Endothelial cell (in vitro differentiated cells): Measurements from ENCODE around the gene ARMC9. TPM values are rescaled to one million over a fixed set of nuclear protein-coding genes. Genes with fewer than 3 reads are reported as not detected.
"Not testable (repeated sequence)": the region's sequence is repeated elsewhere in the genome, so short reads cannot be mapped to it uniquely, and the experiment has no call there.

Experiments
- DNase-seq: peaks from one replicate; pipeline ENCODE4 v3.0.0; 2021; ENCODE audit warnings: low spot score
- H3K27ac Mint-ChIP-seq: one replicate; pipeline ENCODE4 v1.8.0; 2021; ENCODE audit warnings: mixed read lengths, inconsistent platforms; ENCODE audit not compliant: unreplicated experiment
- H3K27me3 Mint-ChIP-seq: one replicate; pipeline ENCODE4 v1.8.0; 2021; ENCODE audit warnings: mild to moderate bottlenecking, moderate library complexity, mixed read lengths, inconsistent platforms; ENCODE audit not compliant: unreplicated experiment
- H3K36me3 Mint-ChIP-seq: one replicate; pipeline ENCODE4 v1.8.0; 2021; ENCODE audit warnings: mild to moderate bottlenecking, low read depth, mixed read lengths, inconsistent platforms; ENCODE audit not compliant: unreplicated experiment
- H3K4me1 Mint-ChIP-seq: one replicate; pipeline ENCODE4 v1.8.0; 2021; ENCODE audit warnings: mild to moderate bottlenecking, mixed read lengths, inconsistent platforms; ENCODE audit not compliant: unreplicated experiment
- H3K4me3 Mint-ChIP-seq: one replicate; pipeline ENCODE4 v1.8.0; 2021; ENCODE audit warnings: mild to moderate bottlenecking, mixed read lengths, inconsistent platforms; ENCODE audit not compliant: unreplicated experiment
- H3K9me3 Mint-ChIP-seq: one replicate; pipeline ENCODE4 v1.8.0; 2021; ENCODE audit warnings: mixed read lengths, inconsistent platforms; ENCODE audit not compliant: unreplicated experiment
- total RNA-seq: library from RNA; stranded (reverse); fragmentation: NEBNext Ultra II Directional; extraction: Animal tissue kit (Norgen Biotek cat#: 25700); gene quantifications from one replicate; pipeline ENCODE4 v1.2.1, GENCODE V29; 2021; ENCODE audit not compliant: unreplicated experiment
- TF ChIP-seq, protein P1 (sequence below): fragments of 200-600 bp; sonication (generic); IDR thresholded peaks from one replicate; pipeline ENCODE4 v1.5.0; 2021; ENCODE audit warnings: antibody characterized with exemption; ENCODE audit not compliant: unreplicated experiment

The ARMC9 gene
- total RNA-seq, 1 donor from 2014 or later: 18.3 TPM

GRCh38 chr2:231196592-231196991, 1.8 kb upstream of the ARMC9 start:
- peaks cover 15% of the 10 kb centered on the region for H3K4me1 Mint-ChIP-seq
- H3K9me3 Mint-ChIP-seq: peaks cover 5% of the 10 kb centered on the region
- peaks cover 13% of the 10 kb centered on the region for H3K36me3 Mint-ChIP-seq
- H3K27ac Mint-ChIP-seq: no peak overlapping the region
- H3K4me3 Mint-ChIP-seq: peak overlapping the region; percentile 60
- peaks cover 3% of the 10 kb centered on the region for H3K27me3 Mint-ChIP-seq
- TF ChIP-seq, protein P1, sequence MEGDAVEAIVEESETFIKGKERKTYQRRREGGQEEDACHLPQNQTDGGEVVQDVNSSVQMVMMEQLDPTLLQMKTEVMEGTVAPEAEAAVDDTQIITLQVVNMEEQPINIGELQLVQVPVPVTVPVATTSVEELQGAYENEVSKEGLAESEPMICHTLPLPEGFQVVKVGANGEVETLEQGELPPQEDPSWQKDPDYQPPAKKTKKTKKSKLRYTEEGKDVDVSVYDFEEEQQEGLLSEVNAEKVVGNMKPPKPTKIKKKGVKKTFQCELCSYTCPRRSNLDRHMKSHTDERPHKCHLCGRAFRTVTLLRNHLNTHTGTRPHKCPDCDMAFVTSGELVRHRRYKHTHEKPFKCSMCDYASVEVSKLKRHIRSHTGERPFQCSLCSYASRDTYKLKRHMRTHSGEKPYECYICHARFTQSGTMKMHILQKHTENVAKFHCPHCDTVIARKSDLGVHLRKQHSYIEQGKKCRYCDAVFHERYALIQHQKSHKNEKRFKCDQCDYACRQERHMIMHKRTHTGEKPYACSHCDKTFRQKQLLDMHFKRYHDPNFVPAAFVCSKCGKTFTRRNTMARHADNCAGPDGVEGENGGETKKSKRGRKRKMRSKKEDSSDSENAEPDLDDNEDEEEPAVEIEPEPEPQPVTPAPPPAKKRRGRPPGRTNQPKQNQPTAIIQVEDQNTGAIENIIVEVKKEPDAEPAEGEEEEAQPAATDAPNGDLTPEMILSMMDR: no peak
- no peak for DNase-seq

GRCh38 chr2:231197196-231197595, 1.2 kb upstream of the ARMC9 start:
- Mint-ChIP-seq H3K36me3 (peaks cover 14% of the 10 kb centered on the region), H3K4me1 (peaks cover 17% of the 10 kb centered on the region), H3K4me3 (peak overlapping the region; percentile 93)
- H3K27ac Mint-ChIP-seq, DNase-seq, H3K9me3 Mint-ChIP-seq, H3K27me3 Mint-ChIP-seq: not testable (repeated sequence)

- H3K4me3 Mint-ChIP-seq: peak overlapping the region; percentile 93
- peaks cover 3% of the 10 kb centered on the region for H3K27me3 Mint-ChIP-seq
- H3K4me1 Mint-ChIP-seq: peaks cover 17% of the 10 kb centered on the region
- H3K9me3 Mint-ChIP-seq: peaks cover 5% of the 10 kb centered on the region
- peak overlapping the region; percentile 72 for H3K27ac Mint-ChIP-seq
- DNase-seq: no peak
- peaks cover 18% of the 10 kb centered on the region for H3K36me3 Mint-ChIP-seq
- TF ChIP-seq, protein P1: no peak
Observed at GRCh38 chr2:231197706-231198290, 633 bp upstream of the ARMC9 start.

DNA sequence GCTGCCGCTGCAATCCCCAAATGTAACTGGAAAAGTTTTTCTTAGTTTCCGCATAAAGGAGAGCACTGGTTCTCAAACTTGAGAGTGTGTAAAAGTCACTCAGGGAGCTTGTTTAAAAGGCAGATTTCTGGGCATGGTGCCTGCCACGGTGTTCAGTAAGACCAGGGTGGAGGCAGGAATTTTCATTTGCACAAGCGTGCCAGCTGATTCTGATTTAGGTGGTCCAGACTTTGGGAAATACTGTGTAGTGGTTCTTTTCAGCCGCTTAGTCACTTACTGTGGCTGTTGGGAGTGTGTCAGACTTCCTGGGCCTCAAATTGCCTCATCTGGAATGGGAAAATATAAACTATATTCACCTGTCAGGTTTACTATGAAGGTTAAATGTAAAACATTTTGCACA, 788 bp downstream of the ARMC9 start:
- TF ChIP-seq, protein P1: no peak
- H3K27ac Mint-ChIP-seq: peak overlapping the region; percentile 84
- H3K27me3 Mint-ChIP-seq: peaks cover 3% of the 10 kb centered on the region
- DNase-seq: no peak
- peaks cover 5% of the 10 kb centered on the region for H3K9me3 Mint-ChIP-seq
- peaks cover 17% of the 10 kb centered on the region for H3K4me1 Mint-ChIP-seq
- H3K36me3 Mint-ChIP-seq: peaks cover 26% of the 10 kb centered on the region
- H3K4me3 Mint-ChIP-seq: peak overlapping the region; percentile 97

- Mint-ChIP-seq H3K9me3 (peaks cover 5% of the 10 kb centered on the region), H3K4me3 (peak overlapping the region; percentile 54), H3K27ac (no peak overlapping the region), H3K27me3 (peaks cover 3% of the 10 kb centered on the region), H3K4me1 (peaks cover 17% of the 10 kb centered on the region), H3K36me3 (peaks cover 31% of the 10 kb centered on the region)
- TF ChIP-seq, protein P1: no peak
- no peak for DNase-seq
Observed at GRCh38 chr2:231200805-231201474, 2.5 kb downstream of the ARMC9 start.
